ENCODE results near the gene KAT7.

Gene KAT7

DNA sequence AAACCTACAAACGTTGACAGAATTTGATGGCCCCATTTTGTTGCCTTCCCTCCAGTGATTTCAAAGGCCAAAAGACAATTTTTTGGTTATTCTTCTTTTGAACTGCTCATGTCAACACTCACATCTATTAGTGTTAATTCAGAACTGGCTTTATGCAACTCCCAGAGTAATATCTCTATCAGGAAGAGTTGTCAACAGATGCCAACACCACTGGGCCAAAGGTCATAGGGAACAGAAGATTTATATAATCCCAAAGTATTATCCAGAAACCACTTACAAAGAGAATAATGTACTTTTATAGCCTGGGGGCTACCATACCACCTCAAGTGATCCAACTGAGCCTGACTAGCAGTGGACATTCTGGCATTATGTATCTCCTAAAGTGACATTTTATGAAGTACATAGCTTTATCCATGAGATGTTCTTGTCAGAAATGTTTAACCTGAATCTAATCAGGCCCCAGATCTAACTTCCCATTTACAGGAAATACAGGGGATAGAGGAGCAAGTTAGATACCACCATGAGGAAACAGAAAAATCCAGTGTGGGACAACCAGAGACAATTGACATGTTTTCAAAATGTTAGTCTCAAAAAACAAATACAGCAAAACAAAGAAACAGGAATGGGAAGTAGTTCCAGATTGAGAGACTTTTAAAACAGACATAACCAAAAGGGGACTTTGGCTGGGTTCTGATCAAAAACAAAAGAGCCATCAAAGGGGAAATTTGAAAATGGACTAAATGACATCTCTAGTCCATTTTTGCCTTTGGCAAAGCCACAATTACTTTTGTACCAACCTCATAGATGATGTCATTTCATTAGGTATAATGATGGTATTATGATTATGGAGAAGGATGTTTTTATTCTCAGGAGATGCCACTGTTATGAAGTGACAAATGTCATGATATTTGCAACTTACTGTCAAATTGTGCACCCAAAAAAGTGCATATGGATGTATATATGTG lies 43.0 kb upstream of the KAT7 start:
- ChIA-PET POLR2A (ENCODE audit: low non-redundant PET) (no interaction called here), CTCF (no interaction called here)
- TF ChIP-seq, protein P1, sequence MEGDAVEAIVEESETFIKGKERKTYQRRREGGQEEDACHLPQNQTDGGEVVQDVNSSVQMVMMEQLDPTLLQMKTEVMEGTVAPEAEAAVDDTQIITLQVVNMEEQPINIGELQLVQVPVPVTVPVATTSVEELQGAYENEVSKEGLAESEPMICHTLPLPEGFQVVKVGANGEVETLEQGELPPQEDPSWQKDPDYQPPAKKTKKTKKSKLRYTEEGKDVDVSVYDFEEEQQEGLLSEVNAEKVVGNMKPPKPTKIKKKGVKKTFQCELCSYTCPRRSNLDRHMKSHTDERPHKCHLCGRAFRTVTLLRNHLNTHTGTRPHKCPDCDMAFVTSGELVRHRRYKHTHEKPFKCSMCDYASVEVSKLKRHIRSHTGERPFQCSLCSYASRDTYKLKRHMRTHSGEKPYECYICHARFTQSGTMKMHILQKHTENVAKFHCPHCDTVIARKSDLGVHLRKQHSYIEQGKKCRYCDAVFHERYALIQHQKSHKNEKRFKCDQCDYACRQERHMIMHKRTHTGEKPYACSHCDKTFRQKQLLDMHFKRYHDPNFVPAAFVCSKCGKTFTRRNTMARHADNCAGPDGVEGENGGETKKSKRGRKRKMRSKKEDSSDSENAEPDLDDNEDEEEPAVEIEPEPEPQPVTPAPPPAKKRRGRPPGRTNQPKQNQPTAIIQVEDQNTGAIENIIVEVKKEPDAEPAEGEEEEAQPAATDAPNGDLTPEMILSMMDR (conservative IDR thresholded peaks at IDR 0.05; ENCODE audit: low read depth): no peak
- DNase-seq (ENCODE audit: low spot score): no peak
- H3K27ac ChIP-seq: no peak overlapping the region

DNA sequence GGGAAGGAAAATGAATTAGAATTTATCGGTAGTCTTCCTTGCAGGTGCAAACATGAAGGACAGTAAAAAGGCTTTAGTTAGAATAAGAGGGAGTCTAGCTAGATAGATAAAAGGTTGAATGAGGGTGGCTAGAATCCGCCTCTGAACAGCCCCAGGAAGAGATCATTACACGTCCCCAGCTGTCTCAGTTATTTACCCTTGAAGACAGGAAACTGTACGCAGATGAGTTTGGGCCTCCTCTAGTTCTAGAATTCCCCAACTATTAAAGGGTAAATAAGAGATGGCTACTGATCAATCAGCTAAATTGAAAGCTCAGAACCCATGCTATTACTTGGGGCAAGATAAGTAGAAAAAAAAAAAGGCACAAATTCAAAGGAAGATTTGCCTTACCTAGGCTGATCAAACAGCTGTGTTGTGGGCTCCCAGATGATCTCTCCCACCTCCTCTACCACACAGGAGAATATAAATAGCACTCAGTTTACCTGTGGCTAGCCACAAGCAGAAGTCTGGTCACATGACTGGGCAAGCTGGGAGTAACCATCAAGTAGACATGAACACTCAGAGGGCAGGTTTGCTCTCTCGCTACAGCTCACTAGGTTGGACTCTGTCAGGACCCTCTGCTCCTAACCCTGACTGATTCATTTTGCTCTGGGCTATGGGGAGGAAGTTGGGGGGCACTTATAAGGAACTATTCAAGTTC lies 41.5 kb upstream of the KAT7 start:
- ChIA-PET POLR2A (ENCODE audit: low non-redundant PET) (no interaction called here), CTCF (interaction anchor here (0.5 to 0.7 kb wide), 3 partner anchors 10 to 179 kb away, joined by 3 to 4 read pairs (median 3); no protein-coding TSS in a partner anchor)
- no peak overlapping the region for H3K27ac ChIP-seq

DNA sequence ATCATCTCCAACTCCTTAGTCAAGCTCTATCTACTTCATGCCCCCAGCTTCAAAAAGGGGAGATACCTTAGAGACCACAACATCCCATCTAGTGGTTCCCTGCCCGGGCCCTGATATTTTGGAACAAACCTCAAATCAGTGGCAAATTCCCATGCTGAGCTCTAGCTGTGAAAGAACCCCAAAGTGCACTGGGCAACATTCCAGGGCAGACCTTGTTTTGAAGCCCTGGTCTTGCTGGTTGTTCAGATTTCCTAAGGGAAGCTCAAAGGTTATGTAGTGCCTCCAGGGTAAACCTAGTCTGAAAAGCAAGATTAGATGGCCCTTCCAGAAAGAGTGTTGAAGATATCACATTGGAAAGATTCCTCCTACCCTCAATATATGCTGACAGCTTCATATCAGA lies 40.8 kb upstream of the KAT7 start:
- CTCF ChIA-PET: interaction anchor here (0.5 to 1.0 kb wide), 3 partner anchors 9 to 262 kb away, joined by 3 read pairs; no protein-coding TSS in a partner anchor
- H3K27ac ChIP-seq: no peak overlapping the region
- POLR2A ChIA-PET (ENCODE audit: low non-redundant PET): interaction anchor here (0.5 kb wide), 1 partner anchor 17 kb away, joined by 4 read pairs; the partner anchor contains the start of gene FAM117A
- DNase-seq (ENCODE audit: low spot score): no peak
- TF ChIP-seq, protein P1 (conservative IDR thresholded peaks at IDR 0.05; ENCODE audit: low read depth): no peak

More for the DNA sequence above, 41.5 kb upstream of the KAT7 start:
- DNase-seq (ENCODE audit: low spot score): no peak
- TF ChIP-seq, protein P1 (conservative IDR thresholded peaks at IDR 0.05; ENCODE audit: low read depth): no peak

DNA sequence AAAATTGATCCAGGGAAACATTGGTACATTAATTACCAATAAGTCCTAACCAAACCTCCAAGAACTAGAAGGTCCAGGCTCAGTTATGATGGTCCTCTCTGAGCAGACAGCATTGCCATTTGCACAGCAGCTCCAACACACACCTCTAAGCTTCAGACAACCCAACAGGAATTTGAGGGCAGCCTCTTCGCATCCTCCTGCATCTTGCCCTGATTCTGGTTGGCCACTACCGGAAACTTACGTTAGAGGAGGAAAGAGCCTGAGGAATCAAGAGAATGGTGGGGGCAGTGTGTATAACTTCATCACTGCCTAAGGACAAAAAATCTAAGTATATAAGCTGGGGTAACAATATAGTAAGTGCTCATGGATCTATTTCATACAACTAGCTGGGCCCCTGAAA lies 40.3 kb upstream of the KAT7 start:
- ChIA-PET POLR2A (ENCODE audit: low non-redundant PET) (interaction anchor here (0.5 kb wide), 1 partner anchor 16 kb away, joined by 4 read pairs; the partner anchor contains the start of gene FAM117A), CTCF (interaction anchor here (0.6 to 1.1 kb wide), 4 partner anchors 9 to 262 kb away, joined by 3 to 6 read pairs (median 4); no protein-coding TSS in a partner anchor)
- H3K27ac ChIP-seq: no peak overlapping the region
- TF ChIP-seq, protein P1 (conservative IDR thresholded peaks at IDR 0.05; ENCODE audit: low read depth): no peak
- no peak for DNase-seq (ENCODE audit: low spot score)

DNA sequence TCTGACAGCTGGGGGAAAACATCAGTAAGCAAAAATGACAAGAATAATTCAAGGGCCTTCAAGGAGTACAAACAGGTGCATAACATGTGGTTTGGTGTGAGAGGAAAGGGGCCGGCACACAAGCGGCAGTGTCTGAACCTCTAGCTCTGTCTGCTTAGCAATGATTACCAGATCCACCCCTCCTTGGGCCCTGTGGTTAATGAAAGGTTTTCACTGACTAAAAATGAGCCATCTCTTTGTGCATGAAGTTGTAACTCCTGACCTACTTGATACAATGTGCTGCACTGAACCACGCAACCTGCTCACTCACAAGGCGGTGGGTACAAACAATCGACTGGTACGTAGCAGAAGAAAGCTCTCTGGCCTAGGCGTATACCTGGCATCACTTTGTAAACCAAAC lies 39.7 kb upstream of the KAT7 start:
- TF ChIP-seq, protein P1 (conservative IDR thresholded peaks at IDR 0.05; ENCODE audit: low read depth): no peak
- POLR2A ChIA-PET (ENCODE audit: low non-redundant PET): no interaction called here
- no peak overlapping the region for H3K27ac ChIP-seq
- DNase-seq (ENCODE audit: low spot score): no peak
- CTCF ChIA-PET: interaction anchor here (0.6 to 1.1 kb wide), 3 partner anchors 8 to 67 kb away, joined by 6 to 7 read pairs (median 6); no protein-coding TSS in a partner anchor

DNA sequence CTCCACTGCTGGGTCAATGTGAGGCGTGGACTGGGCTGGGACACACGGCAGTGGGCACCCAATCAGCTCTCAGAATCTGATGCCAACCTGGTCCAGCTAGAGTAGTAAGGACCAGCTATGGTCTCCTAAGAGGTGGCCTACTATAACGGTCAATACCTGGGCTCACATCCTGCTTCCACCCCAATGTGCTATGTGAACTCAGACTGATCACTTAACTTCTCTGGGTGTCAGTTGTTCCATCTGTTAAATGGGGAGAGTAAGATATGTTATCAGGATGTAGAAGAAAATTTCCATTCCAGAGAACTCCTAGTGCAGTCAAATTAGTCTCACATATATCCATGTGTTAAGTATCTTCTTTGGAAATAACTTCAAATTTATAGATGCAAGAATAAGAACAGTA lies 38.8 kb upstream of the KAT7 start:
- TF ChIP-seq, protein P1 (conservative IDR thresholded peaks at IDR 0.05; ENCODE audit: low read depth): no peak
- CTCF ChIA-PET: no interaction called here
- H3K27ac ChIP-seq: no peak overlapping the region
- no peak for DNase-seq (ENCODE audit: low spot score)
- POLR2A ChIA-PET (ENCODE audit: low non-redundant PET): no interaction called here

Measured in RWPE1 (cell line).